ENCODE results near the gene NOD1. TPM values are rescaled to one million over a fixed set of nuclear protein-coding genes. Genes with fewer than 3 reads are reported as not detected.

Gene NOD1
- total and polyA plus RNA-seq, 2 of the 8 experiments (the other 6 are each of a cell fraction or from before 2014, with no cell fraction given), result 3.8 to 6.5 TPM

DNA sequence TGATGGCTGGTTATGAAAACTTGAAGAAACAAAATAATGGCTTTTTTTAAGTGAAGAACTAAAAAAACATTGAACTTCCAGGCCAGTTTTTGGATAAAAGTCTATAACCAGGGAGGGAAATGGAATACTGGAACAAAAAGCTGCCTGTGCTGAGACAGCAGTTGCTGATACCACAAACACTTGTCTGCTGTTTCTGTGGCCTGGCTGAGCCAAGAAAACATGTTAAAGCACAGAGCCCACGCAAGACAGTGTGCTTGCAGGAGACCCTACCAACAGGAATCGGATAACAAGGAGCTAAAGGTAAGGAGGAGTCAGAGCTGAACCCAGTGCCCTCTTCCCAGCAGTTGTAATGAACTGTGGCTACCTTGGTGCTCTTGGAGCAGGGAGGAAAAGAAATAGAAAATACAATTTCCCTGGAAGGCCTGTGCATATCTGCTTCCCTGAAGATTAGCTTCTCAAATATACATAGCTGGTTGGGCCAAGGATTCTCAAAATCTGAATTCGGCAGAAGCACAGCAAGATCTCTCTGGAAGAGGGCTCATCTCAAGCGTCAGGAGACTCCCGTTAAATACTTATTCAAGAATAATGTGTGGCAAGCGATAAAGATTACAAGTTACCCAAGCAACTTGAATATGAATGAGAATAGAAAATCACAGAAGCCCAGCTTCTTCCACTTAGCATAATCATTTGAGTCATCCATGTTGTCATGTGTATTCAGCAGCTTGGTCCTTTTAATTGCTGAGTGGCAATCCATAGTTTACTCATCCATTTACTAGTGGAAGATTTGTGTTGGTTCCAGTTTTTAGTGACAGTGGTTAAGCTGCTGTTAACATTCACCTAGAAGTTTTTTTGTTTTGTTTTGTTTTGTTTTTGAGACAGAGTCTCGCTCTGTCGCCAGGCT, 87.6 kb downstream of the NOD1 start (continued):
- TF ChIP-seq SAP30 (IDR thresholded peaks at IDR 0.05; ENCODE audit: insufficient read depth, insufficient replicate concordance, low read length), result no peak

Data from H1 (cell line).